GM12878 (cell line): ENCODE measurements around the gene COQ5. TPM values are rescaled to one million over a fixed set of nuclear protein-coding genes. Genes with fewer than 3 reads are reported as not detected.

Experiments used
- ATAC-seq: fragments of 200-7000 bp; cut with Tn5 transposase; 3 replicates; pipeline ENCODE4 v1.9.1; 2020; ENCODE audit warnings: mild to moderate bottlenecking, moderate library complexity
- BruUV-seq: library from RNA; stranded (reverse); fragments of 400-500 nt; replicated peaks from 2 replicates; lab custom pipeline; 2021; lab: Mats Ljungman, UMichigan
- CTCF ChIA-PET: fragments of 300-600 bp; sonication (Branson Sonifier 250); formaldehyde crosslinking; extraction: SDS; loops from one replicate; lab custom pipeline; 2021; ENCODE audit warnings: inconsistent platforms; lab: Yijun Ruan, JAX
- POLR2A ChIA-PET: fragments of 350-600 bp; formaldehyde crosslinking; extraction: SDS; loops from one replicate; lab custom pipeline; 2021; ENCODE audit warnings: inconsistent platforms; lab: Charles Lee
- RAD21 ChIA-PET: fragments of 300-600 bp; sonication (Branson Sonifier 250); formaldehyde crosslinking; loops from one replicate; lab custom pipeline; 2023; ENCODE audit warnings: antibody characterized with exemption; ENCODE audit not compliant: unreplicated experiment; lab: Charles Lee
- SMC1A ChIA-PET: fragments of 300-600 bp; sonication (Branson Sonifier 250); formaldehyde crosslinking; loops from one replicate; lab custom pipeline; 2023; ENCODE audit not compliant: unreplicated experiment, uncharacterized antibody; lab: Charles Lee
- DNase-seq: peaks from one replicate; pipeline ENCODE4 v3.0.0-alpha.2; 2011; ENCODE audit warnings: low read depth, low spot score
- FAIRE-seq: peaks from 3 replicates; lab custom pipeline; 2011; peaks lifted over from hg19 to GRCh38; lab: Jason Lieb, UNC
- H2AFZ ChIP-seq: 2 replicates; pipeline ENCODE4 v1.6.0; 2011; ENCODE audit warnings: low read depth, low read length, control low read depth; ENCODE audit not compliant: control insufficient read depth
- H3K27ac ChIP-seq: 2 replicates; pipeline ENCODE4 v1.5.1; 2011; ENCODE audit warnings: control low read depth; ENCODE audit not compliant: control insufficient read depth, insufficient read depth
- H3K27me3 ChIP-seq, 2 experiments: replicated peaks in 1 of 2; 2 replicates each; pipeline versions ENCODE4 v1.6.0 to v1.6.1; 2011; ENCODE audit warnings: low read length in 1 of 2; ENCODE audit not compliant: control insufficient read depth in 2 of 2, insufficient read depth in 2 of 2
- H3K36me3 ChIP-seq, 2 experiments: 2 replicates each; pipeline ENCODE4 v1.5.1; 2011; ENCODE audit warnings: low read length in 1 of 2; ENCODE audit not compliant: control insufficient read depth in 2 of 2, insufficient read depth in 2 of 2
- H3K4me1 ChIP-seq: 2 replicates; pipeline ENCODE4 v1.6.1; 2011; ENCODE audit warnings: mild to moderate bottlenecking, low read length, moderate library complexity, mixed read lengths; ENCODE audit not compliant: control insufficient read depth, insufficient read depth
- H3K4me2 ChIP-seq: 2 replicates; pipeline ENCODE4 v1.6.0; 2011; ENCODE audit warnings: control low read depth; ENCODE audit not compliant: control insufficient read depth, insufficient read depth
- H3K4me3 ChIP-seq: fragments of 200-600 bp; sonication (generic); 2 replicates; pipeline ENCODE4 v1.5.1; 2016
- H3K79me2 ChIP-seq: 2 replicates; pipeline ENCODE4 v1.6.0; 2011; ENCODE audit warnings: low read length; ENCODE audit not compliant: control insufficient read depth, insufficient read depth
- H3K9ac ChIP-seq: 2 replicates; pipeline ENCODE4 v1.8.0; 2011; ENCODE audit warnings: low read length, control low read depth, mixed read lengths; ENCODE audit not compliant: control insufficient read depth, insufficient read depth
- H3K9me3 ChIP-seq: replicated peaks from 3 replicates; pipeline ENCODE4 v1.5.1; 2011; ENCODE audit warnings: mild to moderate bottlenecking, low read length; ENCODE audit not compliant: control insufficient read depth, insufficient read depth
- H4K20me1 ChIP-seq: 2 replicates; pipeline ENCODE4 v1.6.0; 2011; ENCODE audit not compliant: control insufficient read depth, insufficient read depth
- ASH2L ChIP-seq: fragments of 300-600, 200-600 bp; sonication (generic); IDR thresholded peaks from 2 replicates; pipeline ENCODE4 v1.6.1; 2017; ENCODE audit warnings: low read depth, mild to moderate bottlenecking, borderline replicate concordance
- BMI1 ChIP-seq: fragments of 450-650 bp; IDR thresholded peaks from 2 replicates; pipeline ENCODE4 v1.6.1; 2016; ENCODE audit warnings: mild to moderate bottlenecking, moderate library complexity, borderline replicate concordance
- CHD2 ChIP-seq: IDR thresholded peaks from 2 replicates; pipeline ENCODE4 v1.6.1; 2011; ENCODE audit warnings: low read depth, low read length, improper control_type of control experiment, borderline replicate concordance
- CREB1 ChIP-seq: IDR thresholded peaks from 2 replicates; pipeline ENCODE4 v1.6.1; 2012; ENCODE audit warnings: low read depth, mild to moderate bottlenecking, inconsistent platforms
- EZH2 ChIP-seq: IDR thresholded peaks from 2 replicates; pipeline ENCODE4 v1.6.1; 2012; ENCODE audit warnings: low read depth, mild to moderate bottlenecking, control low read depth, inconsistent platforms, low read length, borderline replicate concordance; ENCODE audit not compliant: control insufficient read depth
- HDAC6 ChIP-seq: fragments of 200-600 bp; sonication (generic); IDR thresholded peaks from one replicate; pipeline ENCODE4 v1.8.0; 2017; ENCODE audit warnings: antibody characterized with exemption; ENCODE audit not compliant: unreplicated experiment
- IRF4 ChIP-seq: IDR thresholded peaks from 2 replicates; pipeline ENCODE4 v1.6.1; 2011; ENCODE audit warnings: low read depth, low read length
- NFYA ChIP-seq: IDR thresholded peaks from 2 replicates; pipeline ENCODE4 v1.6.1; 2011; ENCODE audit warnings: low read depth, mild to moderate bottlenecking, low read length, improper control_type of control experiment, borderline replicate concordance
- PAX8 ChIP-seq: fragments of 450-650 bp; IDR thresholded peaks from 2 replicates; pipeline ENCODE4 v1.6.1; 2017; ENCODE audit warnings: mild to moderate bottlenecking, moderate library complexity
- RAD21 ChIP-seq: IDR thresholded peaks from 2 replicates; pipeline ENCODE4 v1.6.1; 2011; ENCODE audit warnings: mild to moderate bottlenecking, low read depth, low read length, moderate library complexity; ENCODE audit not compliant: insufficient read depth
- RCOR1 ChIP-seq: conservative IDR thresholded peaks from 2 replicates; pipeline ENCODE4 v1.6.1; 2012; ENCODE audit warnings: low read depth, low read length, improper control_type of control experiment
- TBL1XR1 ChIP-seq: IDR thresholded peaks from 2 replicates; pipeline ENCODE4 v1.6.1; 2012; ENCODE audit warnings: low read depth, low read length, improper control_type of control experiment
- ZNF384 ChIP-seq: IDR thresholded peaks from 2 replicates; pipeline ENCODE4 v1.6.1; 2012; ENCODE audit warnings: low read depth, mild to moderate bottlenecking, low read length, improper control_type of control experiment, borderline replicate concordance
- WGBS: methylation state at CpG from one replicate; pipeline ENCODE4 v1.1.6; 2016; ENCODE audit warnings: low lambda C conversion rate; ENCODE audit not compliant: insufficient replicate concordance, insufficient coverage; ENCODE audit errors: missing lambda C conversion rate; 5-methylcytosine and 5-hydroxymethylcytosine counted together
- in situ Hi-C: fragments of 300-500 bp; cut with MboI; formaldehyde crosslinking; loops from 9 replicates; pipeline ENCODE4 v1.14.3; 2018; ENCODE audit warnings: mixed read lengths
- intact Hi-C: fragments of 100-400 bp; cut with micrococcal nuclease; formaldehyde crosslinking; loops from one replicate; pipeline ENCODE4 v1.14.2; 2022; ENCODE audit not compliant: unreplicated experiment
- polyA plus RNA-seq, 11 experiments: library from polyadenylated mRNA; depleted of rRNA in 4 of 11; unstranded in 6 of 11; stranded (reverse) in 5 of 11; fragments of >200 nt; fragmentation: Nextera tagmentation in 4 of 11; fragmentation: Illumina TruSeq in 1 of 11; extraction: Ambion mirVana in 4 of 11; extraction: Trizol in 1 of 11; gene quantifications; 1 replicate in 1 of 11; 2 replicates in 10 of 11; pipeline versions ENCODE4 v1.2.1 to v1.2.3, GENCODE V29; 2011 to 2016; ENCODE audit warnings: inconsistent platforms in 2 of 11, missing spikeins in 2 of 11, low read depth in 1 of 11
- total RNA-seq, 4 experiments: library from RNA; depleted of rRNA in 3 of 4; stranded (reverse); fragments of >200 nt in 3 of 4; fragmentation: Illumina TruSeq in 1 of 4; extraction: Trizol in 1 of 4; gene quantifications; 2 replicates each; pipeline versions ENCODE4 v1.2.1 to v1.2.3, GENCODE V29; 2013 to 2021
- TF ChIP-seq, protein P1 (sequence below): fragments of 450-650 bp; formaldehyde crosslinking; IDR thresholded peaks from 2 replicates; pipeline ENCODE4 v1.5.0; 2022; ENCODE audit warnings: mild to moderate bottlenecking, missing genetic modification characterization
- TF ChIP-seq, protein P2 (sequence below): fragments of 450-650 bp; IDR thresholded peaks from 2 replicates; pipeline ENCODE4 v1.6.1; 2014; ENCODE audit warnings: mild to moderate bottlenecking
- TF ChIP-seq, protein P3 (sequence below): IDR thresholded peaks from 2 replicates; pipeline ENCODE4 v1.6.1; 2011; ENCODE audit warnings: mild to moderate bottlenecking, low read depth, low read length, moderate library complexity; ENCODE audit not compliant: insufficient replicate concordance
- TF ChIP-seq, protein P4 (sequence below): fragments of 450-650 bp; IDR thresholded peaks from 2 replicates; pipeline ENCODE4 v1.6.1; 2016; ENCODE audit warnings: mild to moderate bottlenecking

COQ5 gene
- total and polyA plus RNA-seq, 10 of the 15 experiments (the other 5 are each of a cell fraction or from before 2014, with no cell fraction given): 24.8 to 69.3 (median 37.8) TPM

DNA sequence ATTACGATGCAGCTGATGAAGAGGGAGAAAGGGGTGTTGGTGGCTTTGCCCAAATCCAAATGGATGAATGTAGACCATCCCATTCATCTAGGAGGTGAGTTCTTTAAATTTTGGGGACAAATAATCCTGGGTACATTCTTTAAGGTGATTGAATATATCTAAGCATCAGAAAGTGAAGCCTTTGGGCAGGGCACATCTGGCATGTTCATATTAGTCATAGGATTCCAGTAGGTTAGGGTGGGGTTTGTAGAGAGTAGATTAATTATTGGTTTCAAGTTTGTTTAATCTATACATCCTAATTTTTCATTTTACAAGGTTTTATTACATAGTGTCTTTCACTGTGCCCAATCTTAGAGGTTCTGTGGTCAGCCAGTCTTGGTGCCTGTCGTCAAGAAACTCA is 28.6 kb upstream of the COQ5 start:
- DNase-seq: no peak
- Histone ChIP-seq H3K79me2 (no peaks in the 10 kb centered on the region), H3K9me3 (no peaks in the 10 kb centered on the region), H3K4me1 (no peaks in the 10 kb centered on the region), H3K36me3 (peaks cover 18 to 27% of the 10 kb centered on the region in 2 experiments), H3K4me2 (no peak overlapping the region), H3K27me3 (no peaks in the 10 kb centered on the region), H3K4me3 (no peak overlapping the region), H2AFZ (no peak overlapping the region), H3K27ac (no peak overlapping the region), H3K9ac (no peak overlapping the region), H4K20me1 (peaks cover 3% of the 10 kb centered on the region; the same call in 1 of the 2 replicates)
- intact Hi-C loops: no loop called here
- no peak for FAIRE-seq
- WGBS: 100% methylated on average over 2 of the region's 2 CpGs
- ChIA-PET POLR2A (no interaction called here), SMC1A (no interaction called here), CTCF (no interaction called here), RAD21 (no interaction called here)
- no peak for ATAC-seq
- BruUV-seq: no TSS peak
- in situ Hi-C loops: no loop called here
- no peak for TF ChIP-seq BMI1
- TF ChIP-seq EZH2: no peak
- no peak for TF ChIP-seq CREB1
- no peak for TF ChIP-seq PAX8
- TF ChIP-seq HDAC6: no peak
- TF ChIP-seq NFYA: no peak
- TF ChIP-seq, protein P1, sequence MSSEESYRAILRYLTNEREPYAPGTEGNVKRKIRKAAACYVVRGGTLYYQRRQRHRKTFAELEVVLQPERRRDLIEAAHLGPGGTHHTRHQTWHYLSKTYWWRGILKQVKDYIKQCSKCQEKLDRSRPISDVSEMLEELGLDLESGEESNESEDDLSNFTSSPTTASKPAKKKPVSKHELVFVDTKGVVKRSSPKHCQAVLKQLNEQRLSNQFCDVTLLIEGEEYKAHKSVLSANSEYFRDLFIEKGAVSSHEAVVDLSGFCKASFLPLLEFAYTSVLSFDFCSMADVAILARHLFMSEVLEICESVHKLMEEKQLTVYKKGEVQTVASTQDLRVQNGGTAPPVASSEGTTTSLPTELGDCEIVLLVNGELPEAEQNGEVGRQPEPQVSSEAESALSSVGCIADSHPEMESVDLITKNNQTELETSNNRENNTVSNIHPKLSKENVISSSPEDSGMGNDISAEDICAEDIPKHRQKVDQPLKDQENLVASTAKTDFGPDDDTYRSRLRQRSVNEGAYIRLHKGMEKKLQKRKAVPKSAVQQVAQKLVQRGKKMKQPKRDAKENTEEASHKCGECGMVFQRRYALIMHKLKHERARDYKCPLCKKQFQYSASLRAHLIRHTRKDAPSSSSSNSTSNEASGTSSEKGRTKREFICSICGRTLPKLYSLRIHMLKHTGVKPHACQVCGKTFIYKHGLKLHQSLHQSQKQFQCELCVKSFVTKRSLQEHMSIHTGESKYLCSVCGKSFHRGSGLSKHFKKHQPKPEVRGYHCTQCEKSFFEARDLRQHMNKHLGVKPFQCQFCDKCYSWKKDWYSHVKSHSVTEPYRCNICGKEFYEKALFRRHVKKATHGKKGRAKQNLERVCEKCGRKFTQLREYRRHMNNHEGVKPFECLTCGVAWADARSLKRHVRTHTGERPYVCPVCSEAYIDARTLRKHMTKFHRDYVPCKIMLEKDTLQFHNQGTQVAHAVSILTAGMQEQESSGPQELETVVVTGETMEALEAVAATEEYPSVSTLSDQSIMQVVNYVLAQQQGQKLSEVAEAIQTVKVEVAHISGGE (CRISPR knock-in tag): no peak
- TF ChIP-seq, protein P2, sequence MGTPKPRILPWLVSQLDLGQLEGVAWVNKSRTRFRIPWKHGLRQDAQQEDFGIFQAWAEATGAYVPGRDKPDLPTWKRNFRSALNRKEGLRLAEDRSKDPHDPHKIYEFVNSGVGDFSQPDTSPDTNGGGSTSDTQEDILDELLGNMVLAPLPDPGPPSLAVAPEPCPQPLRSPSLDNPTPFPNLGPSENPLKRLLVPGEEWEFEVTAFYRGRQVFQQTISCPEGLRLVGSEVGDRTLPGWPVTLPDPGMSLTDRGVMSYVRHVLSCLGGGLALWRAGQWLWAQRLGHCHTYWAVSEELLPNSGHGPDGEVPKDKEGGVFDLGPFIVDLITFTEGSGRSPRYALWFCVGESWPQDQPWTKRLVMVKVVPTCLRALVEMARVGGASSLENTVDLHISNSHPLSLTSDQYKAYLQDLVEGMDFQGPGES: no peak
- TF ChIP-seq, protein P3, sequence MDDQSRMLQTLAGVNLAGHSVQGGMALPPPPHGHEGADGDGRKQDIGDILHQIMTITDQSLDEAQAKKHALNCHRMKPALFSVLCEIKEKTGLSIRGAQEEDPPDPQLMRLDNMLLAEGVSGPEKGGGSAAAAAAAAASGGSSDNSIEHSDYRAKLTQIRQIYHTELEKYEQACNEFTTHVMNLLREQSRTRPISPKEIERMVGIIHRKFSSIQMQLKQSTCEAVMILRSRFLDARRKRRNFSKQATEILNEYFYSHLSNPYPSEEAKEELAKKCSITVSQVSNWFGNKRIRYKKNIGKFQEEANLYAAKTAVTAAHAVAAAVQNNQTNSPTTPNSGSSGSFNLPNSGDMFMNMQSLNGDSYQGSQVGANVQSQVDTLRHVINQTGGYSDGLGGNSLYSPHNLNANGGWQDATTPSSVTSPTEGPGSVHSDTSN: no peak
- TF ChIP-seq RCOR1: no peak
- no peak for TF ChIP-seq IRF4
- no peak for TF ChIP-seq CHD2
- no peak for TF ChIP-seq TBL1XR1
- TF ChIP-seq ZNF384: no peak
- TF ChIP-seq, protein P4, sequence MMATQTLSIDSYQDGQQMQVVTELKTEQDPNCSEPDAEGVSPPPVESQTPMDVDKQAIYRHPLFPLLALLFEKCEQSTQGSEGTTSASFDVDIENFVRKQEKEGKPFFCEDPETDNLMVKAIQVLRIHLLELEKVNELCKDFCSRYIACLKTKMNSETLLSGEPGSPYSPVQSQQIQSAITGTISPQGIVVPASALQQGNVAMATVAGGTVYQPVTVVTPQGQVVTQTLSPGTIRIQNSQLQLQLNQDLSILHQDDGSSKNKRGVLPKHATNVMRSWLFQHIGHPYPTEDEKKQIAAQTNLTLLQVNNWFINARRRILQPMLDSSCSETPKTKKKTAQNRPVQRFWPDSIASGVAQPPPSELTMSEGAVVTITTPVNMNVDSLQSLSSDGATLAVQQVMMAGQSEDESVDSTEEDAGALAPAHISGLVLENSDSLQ: no peak
- no peak for TF ChIP-seq RAD21
- TF ChIP-seq ASH2L: no peak
